GM23338 (cell line): ENCODE results near the gene PROSER1. TPM values are rescaled to one million over a fixed set of nuclear protein-coding genes. Genes with fewer than 3 reads are reported as not detected.

Source experiments
- ATAC-seq: fragments of 200-7000 bp; cut with Tn5 transposase; 3 replicates; pipeline ENCODE4 v1.9.1; 2020
- DNase-seq: peaks from one replicate; pipeline ENCODE4 v3.0.0-alpha.2; 2015; ENCODE audit warnings: low spot score
- H2AFZ ChIP-seq: fragments of 200-600 bp; sonication (generic); 2 replicates; pipeline ENCODE4 v1.8.0; 2016; ENCODE audit warnings: antibody characterized with exemption, mild to moderate bottlenecking, moderate library complexity
- H3F3A ChIP-seq: fragments of 200-600 bp; sonication (generic); replicated peaks from 2 replicates; pipeline ENCODE4 v1.8.0; 2017; ENCODE audit warnings: antibody characterized with exemption, mixed run types, low read depth
- H3K27ac ChIP-seq: fragments of 200-600 bp; sonication (generic); 2 replicates; pipeline ENCODE4 v1.6.1; 2016; ENCODE audit warnings: low read depth
- H3K27me3 ChIP-seq: fragments of 200-600 bp; sonication (generic); 2 replicates; pipeline ENCODE4 v1.8.0; 2016; ENCODE audit warnings: mild to moderate bottlenecking, mixed run types, moderate library complexity; ENCODE audit not compliant: insufficient read depth
- H3K36me3 ChIP-seq: fragments of 200-600 bp; sonication (generic); 2 replicates; pipeline ENCODE4 v1.8.0; 2016; ENCODE audit warnings: mild to moderate bottlenecking; ENCODE audit not compliant: insufficient read depth
- H3K4me1 ChIP-seq: fragments of 200-600 bp; sonication (generic); 2 replicates; pipeline ENCODE4 v1.8.0; 2016; ENCODE audit warnings: mild to moderate bottlenecking, moderate library complexity; ENCODE audit not compliant: insufficient read depth
- H3K4me2 ChIP-seq: fragments of 200-600 bp; sonication (generic); 2 replicates; pipeline ENCODE4 v1.7.1; 2017; ENCODE audit warnings: mixed run types
- H3K4me3 ChIP-seq: fragments of 200-600 bp; sonication (generic); 2 replicates; pipeline ENCODE4 v1.6.1; 2016; ENCODE audit warnings: mixed run types
- H3K79me2 ChIP-seq: fragments of 200-600 bp; sonication (generic); replicated peaks from 2 replicates; pipeline ENCODE4 v1.8.0; 2017; ENCODE audit warnings: mild to moderate bottlenecking; ENCODE audit not compliant: insufficient read depth
- H3K9me2 ChIP-seq: fragments of 200-600 bp; sonication (generic); 2 replicates; pipeline ENCODE4 v1.8.0; 2017; ENCODE audit not compliant: insufficient read depth
- H4K20me1 ChIP-seq: fragments of 200-600 bp; sonication (generic); replicated peaks from 2 replicates; pipeline ENCODE4 v1.8.0; 2017; ENCODE audit warnings: mild to moderate bottlenecking; ENCODE audit not compliant: insufficient read depth
- H3K27ac Mint-ChIP-seq: 2 replicates; pipeline ENCODE4 v1.8.0; 2020; ENCODE audit warnings: inconsistent platforms, mild to moderate bottlenecking, moderate library complexity, mixed read lengths
- H3K27me3 Mint-ChIP-seq: 3 replicates; pipeline ENCODE4 v1.8.0; 2022; ENCODE audit warnings: low read depth, mild to moderate bottlenecking, moderate library complexity, mixed read lengths, inconsistent platforms; ENCODE audit not compliant: insufficient read depth, poor library complexity
- H3K36me3 Mint-ChIP-seq: 3 replicates; pipeline ENCODE4 v1.8.0; 2021; ENCODE audit warnings: low read depth, mild to moderate bottlenecking, inconsistent platforms, moderate library complexity, mixed read lengths
- H3K4me1 Mint-ChIP-seq: 3 replicates; pipeline ENCODE4 v1.8.0; 2020; ENCODE audit warnings: mild to moderate bottlenecking, inconsistent platforms, mixed read lengths
- H3K4me3 Mint-ChIP-seq: 3 replicates; pipeline ENCODE4 v1.8.0; 2021; ENCODE audit warnings: moderate library complexity, mild to moderate bottlenecking, inconsistent platforms, mixed read lengths
- H3K9me3 Mint-ChIP-seq: 3 replicates; pipeline ENCODE4 v1.8.0; 2020; ENCODE audit warnings: moderate library complexity, mild to moderate bottlenecking, inconsistent platforms, mixed read lengths
- CREB1 ChIP-seq: fragments of 250-450 bp; sonication (Bioruptor Pico); IDR thresholded peaks from 2 replicates; pipeline ENCODE4 v1.5.0; 2020; ENCODE audit warnings: low read depth, mild to moderate bottlenecking, moderate library complexity
- CTCF ChIP-seq, 2 experiments: fragments of 200-600 bp in 1 of 2; sonication (generic) in 1 of 2; conservative IDR thresholded peaks; 2 replicates each; pipeline versions ENCODE4 v1.5.1 to v1.6.1; 2016 to 2017; ENCODE audit warnings: antibody characterized with exemption in 2 of 2, low read depth in 2 of 2, mild to moderate bottlenecking in 2 of 2, moderate library complexity in 1 of 2
- ETS1 ChIP-seq: IDR thresholded peaks from 2 replicates; pipeline ENCODE4 v1.6.1; 2016; ENCODE audit warnings: antibody characterized with exemption
- EZH2phosphoT487 ChIP-seq: fragments of 200-600 bp; sonication (generic); IDR thresholded peaks from one replicate; pipeline ENCODE4 v1.8.1; 2018; ENCODE audit warnings: antibody characterized with exemption; ENCODE audit not compliant: unreplicated experiment
- JUNB ChIP-seq: IDR thresholded peaks from one replicate; pipeline ENCODE4 v1.6.1; 2016; ENCODE audit warnings: antibody characterized with exemption; ENCODE audit not compliant: unreplicated experiment
- NANOG ChIP-seq: IDR thresholded peaks from 2 replicates; pipeline ENCODE4 v1.6.1; 2016; ENCODE audit warnings: antibody characterized with exemption, borderline replicate concordance
- POLR2AphosphoS5 ChIP-seq: IDR thresholded peaks from 2 replicates; pipeline ENCODE4 v1.6.1; 2016; ENCODE audit warnings: antibody characterized with exemption, low read depth
- ZNF114 ChIP-seq: fragments of 250-450 bp; sonication (Bioruptor Pico); IDR thresholded peaks from 2 replicates; pipeline ENCODE4 v1.5.0; 2020; ENCODE audit warnings: mild to moderate bottlenecking, moderate library complexity
- ZNF331 ChIP-seq: fragments of 250-450 bp; sonication (Bioruptor Pico); IDR thresholded peaks from 2 replicates; pipeline ENCODE4 v1.5.0; 2020; ENCODE audit warnings: low read depth, mild to moderate bottlenecking, moderate library complexity
- polyA plus RNA-seq: library from polyadenylated mRNA; unstranded; fragments of >200 nt; fragmentation: Nextera tagmentation; extraction: Ambion mirVana; gene quantifications from 2 replicates; pipeline ENCODE4 v1.2.1, GENCODE V29; 2016
- total RNA-seq: library from RNA; depleted of rRNA; stranded (reverse); fragments of >200 nt; shearing (Covaris generic); gene quantifications from 2 replicates; pipeline ENCODE4 v1.2.3, GENCODE V29; 2014
- TF ChIP-seq, protein P1 (sequence below): fragments of 250-450 bp; sonication (Bioruptor Pico); IDR thresholded peaks from 2 replicates; pipeline ENCODE4 v1.5.0; 2020; ENCODE audit warnings: mild to moderate bottlenecking, moderate library complexity

The PROSER1 gene
- total and polyA plus RNA-seq, 2 experiments from 2014 or later = 64.9 to 116 TPM

- no peak for ATAC-seq
- Histone ChIP-seq H3K4me2 (no peak overlapping the region), H3F3A (no peaks in the 10 kb centered on the region; the same call in none of the 2 replicates), H3K4me3 (no peak overlapping the region), H3K27ac (no peak overlapping the region), H3K36me3 (peaks cover 37% of the 10 kb centered on the region; the same call in 1 of the 2 replicates), H3K27me3 (no peaks in the 10 kb centered on the region), H3K9me2 (no peaks in the 10 kb centered on the region), H3K4me1 (no peaks in the 10 kb centered on the region), H2AFZ (no peak overlapping the region), H4K20me1 (no peaks in the 10 kb centered on the region), H3K79me2 (no peaks in the 10 kb centered on the region; the same call in 1 of the 2 replicates)
- Mint-ChIP-seq H3K9me3 (no peaks in the 10 kb centered on the region), H3K4me3 (no peak overlapping the region), H3K27me3 (peaks cover 3% of the 10 kb centered on the region), H3K27ac (no peak overlapping the region), H3K4me1 (peaks cover 7% of the 10 kb centered on the region), H3K36me3 (peaks cover 79% of the 10 kb centered on the region)
- TF ChIP-seq ZNF331 (CRISPR knock-in tag) (no peak), CREB1 (CRISPR knock-in tag) (no peak), ZNF114 (no peak), NANOG (no peak), POLR2AphosphoS5 (no peak), CTCF (conservative IDR thresholded peaks at IDR 0.05; ENCODE audit: low read depth in 2 of 2) (no peak), EZH2phosphoT487 (no peak), JUNB (no peak)
- no peak for DNase-seq
Measured at GRCh38 chr13:39016087-39016486, 21.8 kb downstream of the PROSER1 start.

GRCh38 chr13:39013462-39013861, 24.4 kb downstream of the PROSER1 start:
- DNase-seq = no peak
- Histone ChIP-seq H2AFZ (no peak overlapping the region), H3K27me3 (no peaks in the 10 kb centered on the region), H4K20me1 (no peaks in the 10 kb centered on the region), H3K79me2 (no peaks in the 10 kb centered on the region), H3K9me2 (no peaks in the 10 kb centered on the region), H3F3A (peaks cover under 1% of the 10 kb centered on the region), H3K4me2 (no peak overlapping the region), H3K4me1 (no peaks in the 10 kb centered on the region), H3K4me3 (no peak overlapping the region), H3K27ac (no peak overlapping the region), H3K36me3 (peaks cover 42% of the 10 kb centered on the region; the same call in 1 of the 2 replicates)
- peaks cover 6% of the 10 kb centered on the region; the same call in 2 of the 3 replicates for H3K4me1 Mint-ChIP-seq
- no peak for ATAC-seq
- H3K27me3 Mint-ChIP-seq = peaks cover 3% of the 10 kb centered on the region
- no peak overlapping the region for H3K27ac Mint-ChIP-seq
- no peak overlapping the region for H3K4me3 Mint-ChIP-seq
- H3K36me3 Mint-ChIP-seq = peaks cover 78% of the 10 kb centered on the region
- H3K9me3 Mint-ChIP-seq = no peaks in the 10 kb centered on the region
- TF ChIP-seq NANOG (no peak), ZNF114 (no peak), CTCF (conservative IDR thresholded peaks at IDR 0.05; ENCODE audit: low read depth in 2 of 2) (no peak), ETS1 (no peak), JUNB (no peak), POLR2AphosphoS5 (no peak)
- TF ChIP-seq, protein P1, sequence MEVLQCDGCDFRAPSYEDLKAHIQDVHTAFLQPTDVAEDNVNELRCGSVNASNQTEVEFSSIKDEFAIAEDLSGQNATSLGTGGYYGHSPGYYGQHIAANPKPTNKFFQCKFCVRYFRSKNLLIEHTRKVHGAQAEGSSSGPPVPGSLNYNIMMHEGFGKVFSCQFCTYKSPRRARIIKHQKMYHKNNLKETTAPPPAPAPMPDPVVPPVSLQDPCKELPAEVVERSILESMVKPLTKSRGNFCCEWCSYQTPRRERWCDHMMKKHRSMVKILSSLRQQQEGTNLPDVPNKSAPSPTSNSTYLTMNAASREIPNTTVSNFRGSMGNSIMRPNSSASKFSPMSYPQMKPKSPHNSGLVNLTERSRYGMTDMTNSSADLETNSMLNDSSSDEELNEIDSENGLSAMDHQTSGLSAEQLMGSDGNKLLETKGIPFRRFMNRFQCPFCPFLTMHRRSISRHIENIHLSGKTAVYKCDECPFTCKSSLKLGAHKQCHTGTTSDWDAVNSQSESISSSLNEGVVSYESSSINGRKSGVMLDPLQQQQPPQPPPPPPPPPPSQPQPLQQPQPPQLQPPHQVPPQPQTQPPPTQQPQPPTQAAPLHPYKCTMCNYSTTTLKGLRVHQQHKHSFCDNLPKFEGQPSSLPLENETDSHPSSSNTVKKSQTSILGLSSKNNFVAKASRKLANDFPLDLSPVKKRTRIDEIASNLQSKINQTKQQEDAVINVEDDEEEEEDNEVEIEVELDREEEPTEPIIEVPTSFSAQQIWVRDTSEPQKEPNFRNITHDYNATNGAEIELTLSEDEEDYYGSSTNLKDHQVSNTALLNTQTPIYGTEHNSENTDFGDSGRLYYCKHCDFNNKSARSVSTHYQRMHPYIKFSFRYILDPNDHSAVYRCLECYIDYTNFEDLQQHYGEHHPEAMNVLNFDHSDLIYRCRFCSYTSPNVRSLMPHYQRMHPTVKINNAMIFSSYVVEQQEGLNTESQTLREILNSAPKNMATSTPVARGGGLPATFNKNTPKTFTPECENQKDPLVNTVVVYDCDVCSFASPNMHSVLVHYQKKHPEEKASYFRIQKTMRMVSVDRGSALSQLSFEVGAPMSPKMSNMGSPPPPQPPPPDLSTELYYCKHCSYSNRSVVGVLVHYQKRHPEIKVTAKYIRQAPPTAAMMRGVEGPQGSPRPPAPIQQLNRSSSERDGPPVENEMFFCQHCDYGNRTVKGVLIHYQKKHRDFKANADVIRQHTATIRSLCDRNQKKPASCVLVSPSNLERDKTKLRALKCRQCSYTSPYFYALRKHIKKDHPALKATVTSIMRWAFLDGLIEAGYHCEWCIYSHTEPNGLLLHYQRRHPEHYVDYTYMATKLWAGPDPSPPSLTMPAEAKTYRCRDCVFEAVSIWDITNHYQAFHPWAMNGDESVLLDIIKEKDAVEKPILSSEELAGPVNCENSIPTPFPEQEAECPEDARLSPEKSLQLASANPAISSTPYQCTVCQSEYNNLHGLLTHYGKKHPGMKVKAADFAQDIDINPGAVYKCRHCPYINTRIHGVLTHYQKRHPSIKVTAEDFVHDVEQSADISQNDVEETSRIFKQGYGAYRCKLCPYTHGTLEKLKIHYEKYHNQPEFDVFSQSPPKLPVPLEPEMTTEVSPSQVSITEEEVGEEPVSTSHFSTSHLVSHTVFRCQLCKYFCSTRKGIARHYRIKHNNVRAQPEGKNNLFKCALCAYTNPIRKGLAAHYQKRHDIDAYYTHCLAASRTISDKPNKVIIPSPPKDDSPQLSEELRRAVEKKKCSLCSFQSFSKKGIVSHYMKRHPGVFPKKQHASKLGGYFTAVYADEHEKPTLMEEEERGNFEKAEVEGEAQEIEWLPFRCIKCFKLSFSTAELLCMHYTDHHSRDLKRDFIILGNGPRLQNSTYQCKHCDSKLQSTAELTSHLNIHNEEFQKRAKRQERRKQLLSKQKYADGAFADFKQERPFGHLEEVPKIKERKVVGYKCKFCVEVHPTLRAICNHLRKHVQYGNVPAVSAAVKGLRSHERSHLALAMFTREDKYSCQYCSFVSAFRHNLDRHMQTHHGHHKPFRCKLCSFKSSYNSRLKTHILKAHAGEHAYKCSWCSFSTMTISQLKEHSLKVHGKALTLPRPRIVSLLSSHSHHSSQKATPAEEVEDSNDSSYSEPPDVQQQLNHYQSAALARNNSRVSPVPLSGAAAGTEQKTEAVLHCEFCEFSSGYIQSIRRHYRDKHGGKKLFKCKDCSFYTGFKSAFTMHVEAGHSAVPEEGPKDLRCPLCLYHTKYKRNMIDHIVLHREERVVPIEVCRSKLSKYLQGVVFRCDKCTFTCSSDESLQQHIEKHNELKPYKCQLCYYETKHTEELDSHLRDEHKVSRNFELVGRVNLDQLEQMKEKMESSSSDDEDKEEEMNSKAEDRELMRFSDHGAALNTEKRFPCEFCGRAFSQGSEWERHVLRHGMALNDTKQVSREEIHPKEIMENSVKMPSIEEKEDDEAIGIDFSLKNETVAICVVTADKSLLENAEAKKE (CRISPR knock-in tag) = no peak
